ENCODE measurements around the gene NLGN4X. TPM values are rescaled to one million over a fixed set of nuclear protein-coding genes. Genes with fewer than 3 reads are reported as not detected.

NLGN4X gene
- polyA plus RNA-seq, 1 experiment, result 1.1 TPM

- Histone ChIP-seq H3K4me3 (ENCODE audit: low read depth, low read length) (no peak overlapping the region), H3K27me3 (ENCODE audit: control insufficient read depth, insufficient read depth, low read length) (no peaks in the 10 kb centered on the region), H3K36me3 (ENCODE audit: control insufficient read depth, insufficient read depth, low read length) (no peaks in the 10 kb centered on the region)
- ChIA-PET CTCF (interaction anchor here (0.6 kb wide), 1 partner anchor 183 kb away, joined by 3 read pairs; no protein-coding TSS in a partner anchor), POLR2A (no interaction called here)
- no peak for TF ChIP-seq CTCF (IDR thresholded peaks at IDR 0.05; ENCODE audit: insufficient read depth, low read depth, low read length)
- DNase-seq (ENCODE audit: low read depth), result no peak
Measured at GRCh38 chrX:6049132-6049531, 179.5 kb downstream of the NLGN4X start.

DNA sequence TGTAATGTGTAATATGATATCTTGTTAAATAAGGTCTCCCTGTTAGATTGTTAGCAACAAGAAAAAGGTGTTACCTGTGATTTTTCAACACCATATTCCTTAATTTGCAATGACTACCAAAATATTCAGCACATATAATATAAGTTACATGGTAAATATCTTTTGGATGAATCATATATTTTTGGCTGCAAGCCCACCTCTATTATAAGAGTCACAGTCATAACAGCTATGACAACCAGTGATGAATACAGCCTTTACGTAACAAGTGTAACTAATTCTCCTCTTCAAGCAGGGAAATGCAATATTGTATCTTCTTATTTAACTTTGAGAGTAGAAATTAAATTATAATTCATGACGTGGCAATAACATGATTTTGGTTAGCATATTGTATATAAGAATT, 187.0 kb downstream of the NLGN4X start:
- Histone ChIP-seq H3K4me3 (ENCODE audit: low read depth, low read length) (no peak overlapping the region), H3K27me3 (ENCODE audit: control insufficient read depth, insufficient read depth, low read length) (no peaks in the 10 kb centered on the region), H3K36me3 (ENCODE audit: control insufficient read depth, insufficient read depth, low read length) (no peaks in the 10 kb centered on the region)
- ChIA-PET CTCF (no interaction called here), POLR2A (no interaction called here)
- TF ChIP-seq CTCF (IDR thresholded peaks at IDR 0.05; ENCODE audit: insufficient read depth, low read depth, low read length), result no peak
- no peak for DNase-seq (ENCODE audit: low read depth)

GRCh38 chrX:6029014-6029413, 199.7 kb downstream of the NLGN4X start:
- H3K4me3 ChIP-seq (ENCODE audit: low read depth, low read length), result no peak overlapping the region
- H3K27me3 ChIP-seq (ENCODE audit: control insufficient read depth, insufficient read depth, low read length), result no peaks in the 10 kb centered on the region
- POLR2A ChIA-PET, result no interaction called here
- TF ChIP-seq CTCF (IDR thresholded peaks at IDR 0.05; ENCODE audit: insufficient read depth, low read depth, low read length), result no peak
- no peaks in the 10 kb centered on the region for H3K36me3 ChIP-seq (ENCODE audit: control insufficient read depth, insufficient read depth, low read length)
- CTCF ChIA-PET, result no interaction called here
- DNase-seq (ENCODE audit: low read depth), result no peak

- CTCF ChIA-PET, result no interaction called here
Measured at GRCh38 chrX:6026980-6027379, 201.7 kb downstream of the NLGN4X start.

DNA sequence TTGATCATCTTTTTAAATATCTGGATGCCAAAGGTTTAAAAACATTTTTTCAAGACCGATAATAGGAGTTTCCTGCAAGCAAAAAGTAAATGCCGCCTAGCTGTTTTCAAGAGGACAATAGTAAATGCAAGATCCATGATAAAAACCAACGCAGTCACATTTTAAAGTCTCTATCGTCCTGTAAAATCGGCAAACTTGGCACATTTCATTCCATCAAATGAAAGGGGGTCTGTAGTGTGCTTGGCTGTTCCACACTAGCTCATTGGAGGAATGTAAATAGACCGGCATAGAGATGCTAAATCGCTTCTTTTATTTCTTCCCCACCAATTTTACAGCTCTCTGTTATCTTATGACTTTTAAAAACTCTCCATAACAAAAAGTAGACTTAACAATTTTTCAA, 202.2 kb downstream of the NLGN4X start:
- no peak for DNase-seq (ENCODE audit: low read depth)
- POLR2A ChIA-PET, result no interaction called here
- H3K4me3 ChIP-seq (ENCODE audit: low read depth, low read length), result no peak overlapping the region
- CTCF ChIA-PET, result no interaction called here
- no peaks in the 10 kb centered on the region for H3K36me3 ChIP-seq (ENCODE audit: control insufficient read depth, insufficient read depth, low read length)
- H3K27me3 ChIP-seq (ENCODE audit: control insufficient read depth, insufficient read depth, low read length), result no peaks in the 10 kb centered on the region
- no peak for TF ChIP-seq CTCF (IDR thresholded peaks at IDR 0.05; ENCODE audit: insufficient read depth, low read depth, low read length)

More at GRCh38 chrX:6026980-6027379, 201.7 kb downstream of the NLGN4X start:
- no peak overlapping the region for H3K4me3 ChIP-seq (ENCODE audit: low read depth, low read length)
- no peaks in the 10 kb centered on the region for H3K27me3 ChIP-seq (ENCODE audit: control insufficient read depth, insufficient read depth, low read length)
- no peaks in the 10 kb centered on the region for H3K36me3 ChIP-seq (ENCODE audit: control insufficient read depth, insufficient read depth, low read length)
- DNase-seq (ENCODE audit: low read depth), result no peak
- POLR2A ChIA-PET, result no interaction called here
- no peak for TF ChIP-seq CTCF (IDR thresholded peaks at IDR 0.05; ENCODE audit: insufficient read depth, low read depth, low read length)
